Measurements from ENCODE around the gene PDIA4.

DNA sequence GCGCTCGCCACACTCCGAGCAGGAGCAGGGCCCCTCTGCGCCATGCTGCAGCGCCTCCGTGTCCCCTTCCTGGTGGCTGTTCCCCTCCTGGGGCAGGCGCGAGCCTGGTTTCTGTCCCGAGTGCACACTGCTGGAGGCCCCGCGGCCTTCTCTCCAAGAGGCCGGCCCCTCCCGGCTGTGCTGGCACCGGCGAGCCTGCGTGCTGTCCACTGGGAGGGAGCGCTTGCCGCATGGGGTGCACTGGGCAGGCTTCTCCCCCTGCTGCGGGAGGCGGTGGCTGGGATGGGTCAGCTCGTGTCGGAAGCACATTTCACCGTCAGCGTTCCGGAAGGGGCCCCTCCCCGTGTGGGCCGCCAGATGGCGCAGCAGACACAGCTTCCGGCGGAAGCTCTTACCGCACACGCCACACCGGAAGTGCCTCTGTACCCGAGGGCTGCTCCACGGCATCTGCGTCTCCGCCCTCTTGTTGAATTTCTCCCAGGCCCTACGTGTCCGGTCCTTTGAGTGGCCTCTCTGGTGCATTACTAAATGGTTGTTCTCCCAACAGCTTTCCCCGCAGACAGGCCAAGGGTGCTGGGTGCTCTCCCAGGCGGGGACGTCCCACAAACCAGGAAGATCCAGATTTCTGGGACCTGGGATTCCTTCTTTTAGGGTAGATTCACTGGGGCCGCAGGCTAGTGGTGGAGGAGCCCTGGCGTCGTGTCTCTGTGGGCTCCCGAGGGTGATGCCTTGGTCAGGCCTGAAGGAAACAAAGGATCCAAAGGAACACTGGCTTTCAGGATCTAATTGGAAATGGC lies 43.5 kb upstream of the PDIA4 start:
- TF ChIP-seq ZNF274 (IDR thresholded peaks at IDR 0.05; ENCODE audit: low read depth, low read length) (no peak), YY1 (IDR thresholded peaks at IDR 0.05; ENCODE audit: insufficient read depth, insufficient read length) (no peak), SUZ12 (IDR thresholded peaks at IDR 0.05; ENCODE audit: extremely low read depth, insufficient read depth, insufficient read length) (no peak)

Data from NT2/D1 (cell line).